Hepatocyte (in vitro differentiated cells): Measurements from ENCODE around the gene C16orf96.

Experiments
- EZH2 ChIP-seq: fragments of 200-600 bp; sonication (generic); IDR thresholded peaks from 2 replicates; pipeline ENCODE4 v1.6.1; 2016; ENCODE audit warnings: antibody characterized with exemption, mild to moderate bottlenecking, borderline replicate concordance
- EZH2phosphoT487 ChIP-seq: fragments of 200-600 bp; sonication (generic); IDR thresholded peaks from one replicate; pipeline ENCODE4 v1.6.1; 2018; ENCODE audit warnings: antibody characterized with exemption, mild to moderate bottlenecking, low read depth, moderate library complexity; ENCODE audit not compliant: unreplicated experiment, severe bottlenecking

GRCh38 chr16:4523686-4524085 lies 32.5 kb upstream of the C16orf96 start:
- TF ChIP-seq EZH2 = no peak
- TF ChIP-seq EZH2phosphoT487 = no peak
